Esophagus muscularis mucosa (tissue), 3 donors: ENCODE results near the gene DSCAM.

ENCODE experiments used
- POLR2A ChIP-seq: fragments of 450-650 bp; IDR thresholded peaks from one replicate; pipeline ENCODE4 v1.6.1; 2017; ENCODE audit warnings: antibody characterized with exemption, moderate library complexity, mild to moderate bottlenecking, low read depth
- POLR2AphosphoS5 ChIP-seq, 2 donors: sonication (generic); formaldehyde crosslinking; IDR thresholded peaks; one replicate each; pipeline ENCODE4 v1.6.1; 2017; ENCODE audit warnings: antibody characterized with exemption in 2 of 2
- TF ChIP-seq, protein P1 (sequence below), 3 experiments: fragments of 200-600 bp in 2 of 3; fragments of 450-650 bp in 1 of 3; sonication (generic) in 2 of 3; IDR thresholded peaks; one replicate each; pipeline ENCODE4 v1.5.1; 2017 to 2019; ENCODE audit warnings: antibody characterized with exemption in 3 of 3, mild to moderate bottlenecking in 2 of 3, moderate library complexity in 1 of 3

DNA sequence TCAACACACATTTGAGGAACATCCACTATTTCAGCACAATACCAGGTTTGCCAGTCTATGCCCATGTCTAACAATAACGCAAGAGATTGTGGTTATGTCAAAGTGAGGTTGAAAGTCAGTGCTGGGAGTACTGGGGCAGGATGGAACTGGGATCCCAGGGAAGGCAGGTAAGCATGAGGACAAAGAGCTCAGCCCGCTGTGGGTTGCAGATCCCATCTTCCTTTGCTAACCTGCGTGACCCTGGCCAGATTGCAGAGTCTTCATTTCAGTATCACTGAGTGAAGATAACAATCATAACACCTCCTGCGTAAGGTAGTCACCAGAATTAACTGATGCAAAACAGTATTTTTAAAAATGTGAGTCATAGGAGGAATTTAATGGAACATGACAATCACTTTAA is 729.7 kb downstream of the DSCAM start:
- TF ChIP-seq POLR2A (no peak), POLR2AphosphoS5 (IDR thresholded peaks at IDR 0.05) (no peak)
- TF ChIP-seq, protein P1, sequence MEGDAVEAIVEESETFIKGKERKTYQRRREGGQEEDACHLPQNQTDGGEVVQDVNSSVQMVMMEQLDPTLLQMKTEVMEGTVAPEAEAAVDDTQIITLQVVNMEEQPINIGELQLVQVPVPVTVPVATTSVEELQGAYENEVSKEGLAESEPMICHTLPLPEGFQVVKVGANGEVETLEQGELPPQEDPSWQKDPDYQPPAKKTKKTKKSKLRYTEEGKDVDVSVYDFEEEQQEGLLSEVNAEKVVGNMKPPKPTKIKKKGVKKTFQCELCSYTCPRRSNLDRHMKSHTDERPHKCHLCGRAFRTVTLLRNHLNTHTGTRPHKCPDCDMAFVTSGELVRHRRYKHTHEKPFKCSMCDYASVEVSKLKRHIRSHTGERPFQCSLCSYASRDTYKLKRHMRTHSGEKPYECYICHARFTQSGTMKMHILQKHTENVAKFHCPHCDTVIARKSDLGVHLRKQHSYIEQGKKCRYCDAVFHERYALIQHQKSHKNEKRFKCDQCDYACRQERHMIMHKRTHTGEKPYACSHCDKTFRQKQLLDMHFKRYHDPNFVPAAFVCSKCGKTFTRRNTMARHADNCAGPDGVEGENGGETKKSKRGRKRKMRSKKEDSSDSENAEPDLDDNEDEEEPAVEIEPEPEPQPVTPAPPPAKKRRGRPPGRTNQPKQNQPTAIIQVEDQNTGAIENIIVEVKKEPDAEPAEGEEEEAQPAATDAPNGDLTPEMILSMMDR (IDR thresholded peaks at IDR 0.05) = no peak
